ENCODE data around the gene OR13C8.
"Not testable (repeated sequence)": the region's sequence is repeated elsewhere in the genome, so short reads cannot be mapped to it uniquely, and the experiment has no call there.

Gene OR13C8, protein sequence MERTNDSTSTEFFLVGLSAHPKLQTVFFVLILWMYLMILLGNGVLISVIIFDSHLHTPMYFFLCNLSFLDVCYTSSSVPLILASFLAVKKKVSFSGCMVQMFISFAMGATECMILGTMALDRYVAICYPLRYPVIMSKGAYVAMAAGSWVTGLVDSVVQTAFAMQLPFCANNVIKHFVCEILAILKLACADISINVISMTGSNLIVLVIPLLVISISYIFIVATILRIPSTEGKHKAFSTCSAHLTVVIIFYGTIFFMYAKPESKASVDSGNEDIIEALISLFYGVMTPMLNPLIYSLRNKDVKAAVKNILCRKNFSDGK

DNA sequence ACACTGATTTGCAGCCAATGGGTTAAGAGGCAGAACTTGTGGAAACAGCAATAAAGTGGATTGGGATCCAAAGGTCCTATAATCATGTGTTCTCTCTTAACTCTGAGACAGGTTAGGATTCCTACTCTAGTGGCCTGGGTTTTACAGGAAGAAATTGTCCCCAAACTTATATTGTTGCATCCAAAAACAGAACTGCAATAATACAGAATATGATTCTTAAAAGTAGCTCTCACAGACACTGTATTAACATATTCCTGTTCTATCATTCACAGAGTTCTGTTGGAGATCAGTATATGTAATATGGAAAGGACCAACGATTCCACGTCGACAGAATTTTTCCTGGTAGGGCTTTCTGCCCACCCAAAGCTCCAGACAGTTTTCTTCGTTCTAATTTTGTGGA is at the start of gene OR13C8:
OR13C8 (plus strand) TSS at position 301 of the 400 bp plus-strand sequence; CDS start at position 301, 0 bp downstream.
- Histone ChIP-seq H3K9ac (ENCODE audit: insufficient read length, low read depth) (no peak within 1 kb of the TSS), H3K4me3 (ENCODE audit: insufficient read length, low read depth) (no peak within 1 kb of the TSS), H3K36me3 (ENCODE audit: insufficient read depth, insufficient read length, low read length) (no peaks in the 10 kb centered on the region), H3K27me3 (ENCODE audit: insufficient read depth, insufficient read length) (no peaks in the 10 kb centered on the region), H3K4me1 (ENCODE audit: insufficient read depth, insufficient read length) (no peaks in the 10 kb centered on the region), H3K9me3 (ENCODE audit: insufficient read depth, low read length) (0 out of 2 replicates have a peak, but pooled peaks cover 8% of the 10 kb centered on the region)
- TF ChIP-seq YY1 (IDR thresholded peaks at IDR 0.05; ENCODE audit: insufficient read depth, insufficient read length), result no peak
- TF ChIP-seq SUZ12 (IDR thresholded peaks at IDR 0.05; ENCODE audit: extremely low read depth, insufficient read depth, insufficient read length), result no peak
- TF ChIP-seq ZNF274 (IDR thresholded peaks at IDR 0.05; ENCODE audit: low read depth, low read length), result no peak
- no peak for DNase-seq (ENCODE audit: low read depth, low spot score)

DNA sequence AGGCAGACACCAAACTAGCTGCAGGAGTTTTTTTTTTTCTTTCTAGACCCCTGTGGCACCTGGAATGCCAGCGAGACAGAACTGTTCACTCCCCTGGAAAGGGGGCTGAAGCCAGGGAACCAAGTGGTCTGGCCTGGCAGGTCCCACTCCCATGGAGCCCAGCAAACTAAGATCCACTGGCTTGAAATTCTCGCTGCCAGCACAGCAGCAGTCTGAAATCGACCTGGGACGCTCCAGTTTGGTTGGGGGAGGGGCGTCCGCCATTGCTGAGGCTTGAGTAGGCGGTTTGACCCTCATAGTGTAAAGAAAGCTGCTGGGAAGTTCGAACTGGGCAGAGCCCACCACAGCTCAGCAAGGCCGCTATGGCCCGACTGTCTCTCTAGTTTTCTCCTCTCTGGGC is 48.7 kb upstream of the OR13C8 start:
- H3K4me3 ChIP-seq (ENCODE audit: insufficient read length, low read depth); H3K36me3 ChIP-seq (ENCODE audit: insufficient read depth, insufficient read length, low read length); H3K4me1 ChIP-seq (ENCODE audit: insufficient read depth, insufficient read length); H3K9me3 ChIP-seq (ENCODE audit: insufficient read depth, low read length); H3K27me3 ChIP-seq (ENCODE audit: insufficient read depth, insufficient read length); H3K9ac ChIP-seq (ENCODE audit: insufficient read length, low read depth); DNase-seq (ENCODE audit: low read depth, low spot score): not testable (repeated sequence)

DNA sequence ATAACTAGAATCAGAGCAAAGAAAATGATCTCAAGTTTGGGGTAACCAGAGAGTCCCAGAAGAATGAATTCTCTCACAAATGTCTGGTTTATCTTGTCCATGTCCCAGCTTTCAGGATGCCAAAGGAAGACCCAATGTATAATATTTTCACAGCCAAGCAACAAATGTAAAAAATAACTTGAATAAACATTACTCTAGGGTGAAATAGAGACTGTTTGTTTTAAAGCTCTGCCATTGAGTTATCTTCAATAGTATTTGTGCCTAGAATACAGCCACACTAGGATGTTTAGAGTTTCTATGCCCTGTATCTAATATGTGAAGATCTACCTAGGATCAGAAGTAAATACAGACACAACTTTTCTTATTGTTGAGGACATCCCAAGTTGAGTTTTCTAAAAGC is 41.9 kb upstream of the OR13C8 start, which contains the start of gene OR13C4:
OR13C4 (minus strand) TSS at position 101 of the 400 bp plus-strand sequence; CDS start at position 101, 0 bp downstream.
- peaks cover 10% of the 10 kb centered on the region; the same call in 1 of the 2 replicates for H3K9me3 ChIP-seq (ENCODE audit: insufficient read depth, low read length)
- no peak for TF ChIP-seq ZNF274 (IDR thresholded peaks at IDR 0.05; ENCODE audit: low read depth, low read length)
- TF ChIP-seq YY1 (IDR thresholded peaks at IDR 0.05; ENCODE audit: insufficient read depth, insufficient read length), result no peak
- TF ChIP-seq SUZ12 (IDR thresholded peaks at IDR 0.05; ENCODE audit: extremely low read depth, insufficient read depth, insufficient read length), result no peak
- no peak for DNase-seq (ENCODE audit: low read depth, low spot score)

DNA sequence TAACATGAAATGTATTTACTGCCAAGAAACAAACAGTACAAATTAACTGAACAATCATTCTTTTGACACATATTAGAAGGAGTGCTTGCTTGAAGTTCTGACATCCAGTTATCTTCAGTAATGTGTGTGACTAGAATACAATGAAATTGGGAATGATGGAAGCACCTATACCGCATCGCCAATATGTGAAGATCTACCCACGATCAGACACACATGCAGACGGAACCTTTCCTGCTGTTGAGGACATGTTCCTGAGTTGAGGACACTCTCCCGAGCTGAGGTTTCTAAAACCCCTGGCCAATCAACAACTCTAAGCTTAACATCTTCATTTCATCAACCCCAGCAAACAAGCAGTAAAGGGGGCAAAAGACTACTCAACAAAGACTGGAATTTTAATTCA is 32.2 kb upstream of the OR13C8 start, which contains the start of gene OR13C3:
OR13C3 (minus strand) TSS at position 101 of the 400 bp plus-strand sequence. CDS start 133 bp downstream, outside the sequence.
- no peaks in the 10 kb centered on the region for H3K27me3 ChIP-seq (ENCODE audit: insufficient read depth, insufficient read length)
- H3K9me3 ChIP-seq (ENCODE audit: insufficient read depth, low read length), result no peaks in the 10 kb centered on the region
- H3K9ac ChIP-seq (ENCODE audit: insufficient read length, low read depth), result no peak within 1 kb of the TSS
- TF ChIP-seq SUZ12 (IDR thresholded peaks at IDR 0.05; ENCODE audit: extremely low read depth, insufficient read depth, insufficient read length) (no peak), YY1 (IDR thresholded peaks at IDR 0.05; ENCODE audit: insufficient read depth, insufficient read length) (no peak), ZNF274 (IDR thresholded peaks at IDR 0.05; ENCODE audit: low read depth, low read length) (no peak)
- H3K4me1 ChIP-seq (ENCODE audit: insufficient read depth, insufficient read length), result no peaks in the 10 kb centered on the region
- no peak within 1 kb of the TSS for H3K4me3 ChIP-seq (ENCODE audit: insufficient read length, low read depth)
- no peak for DNase-seq (ENCODE audit: low read depth, low spot score)
- no peaks in the 10 kb centered on the region for H3K36me3 ChIP-seq (ENCODE audit: insufficient read depth, insufficient read length, low read length)

More for the DNA sequence above, 41.9 kb upstream of the OR13C8 start, which contains the start of gene OR13C4:
- Histone ChIP-seq H3K27me3 (ENCODE audit: insufficient read depth, insufficient read length) (no peaks in the 10 kb centered on the region), H3K4me1 (ENCODE audit: insufficient read depth, insufficient read length) (no peaks in the 10 kb centered on the region), H3K9ac (ENCODE audit: insufficient read length, low read depth) (no peak within 1 kb of the TSS), H3K4me3 (ENCODE audit: insufficient read length, low read depth) (no peak within 1 kb of the TSS), H3K36me3 (ENCODE audit: insufficient read depth, insufficient read length, low read length) (no peaks in the 10 kb centered on the region)

DNA sequence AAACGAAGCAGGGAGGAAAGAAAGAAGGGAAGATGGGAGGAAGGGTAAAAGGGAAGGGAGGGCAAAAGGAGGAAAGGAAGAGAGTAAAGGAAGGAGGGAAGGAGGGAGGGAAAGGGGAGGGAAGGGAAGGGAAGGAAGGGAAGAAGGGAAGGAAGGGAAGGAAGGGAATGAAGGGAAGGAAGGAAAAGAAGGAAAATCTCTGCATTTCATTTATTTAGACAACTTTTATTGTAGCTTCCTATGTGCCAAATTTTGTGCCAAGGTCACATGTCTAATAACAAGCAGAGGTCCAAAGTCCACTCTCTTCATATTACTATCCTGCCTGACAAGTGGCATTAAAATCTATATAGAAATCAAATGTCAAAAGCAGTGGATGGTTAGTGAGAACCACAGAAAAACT is 29.7 kb upstream of the OR13C8 start:
- H3K4me1 ChIP-seq (ENCODE audit: insufficient read depth, insufficient read length), result no peaks in the 10 kb centered on the region
- no peaks in the 10 kb centered on the region for H3K27me3 ChIP-seq (ENCODE audit: insufficient read depth, insufficient read length)
- no peaks in the 10 kb centered on the region for H3K9me3 ChIP-seq (ENCODE audit: insufficient read depth, low read length)
- no peak overlapping the region for H3K9ac ChIP-seq (ENCODE audit: insufficient read length, low read depth)
- no peak for TF ChIP-seq SUZ12 (IDR thresholded peaks at IDR 0.05; ENCODE audit: extremely low read depth, insufficient read depth, insufficient read length)
- no peak for TF ChIP-seq YY1 (IDR thresholded peaks at IDR 0.05; ENCODE audit: insufficient read depth, insufficient read length)
- no peak for TF ChIP-seq ZNF274 (IDR thresholded peaks at IDR 0.05; ENCODE audit: low read depth, low read length)
- no peak for DNase-seq (ENCODE audit: low read depth, low spot score)
- H3K36me3 ChIP-seq (ENCODE audit: insufficient read depth, insufficient read length, low read length), result no peaks in the 10 kb centered on the region
- no peak overlapping the region for H3K4me3 ChIP-seq (ENCODE audit: insufficient read length, low read depth)

DNA sequence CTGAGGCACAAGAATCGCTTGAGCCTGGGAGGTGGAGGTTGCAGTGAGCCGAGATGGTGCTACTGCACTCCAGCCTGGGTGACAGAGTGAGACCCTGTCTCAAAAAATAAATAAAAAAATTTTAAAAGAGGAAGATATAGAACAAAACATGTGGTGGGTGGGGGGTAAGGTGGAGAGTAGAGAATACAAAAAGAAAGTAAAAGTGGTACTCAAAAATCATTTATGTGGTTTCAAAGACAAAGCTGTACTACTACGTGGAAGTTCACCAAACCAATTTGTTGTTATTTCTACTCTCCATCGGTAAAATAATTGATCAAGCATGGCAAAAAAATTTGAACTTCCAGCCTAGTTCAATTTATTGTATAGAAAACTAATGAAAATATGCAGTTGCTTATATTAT is 24.3 kb upstream of the OR13C8 start:
- no peaks in the 10 kb centered on the region for H3K36me3 ChIP-seq (ENCODE audit: insufficient read depth, insufficient read length, low read length)
- H3K9me3 ChIP-seq (ENCODE audit: insufficient read depth, low read length), result no peaks in the 10 kb centered on the region
- DNase-seq (ENCODE audit: low read depth, low spot score), result no peak
- no peaks in the 10 kb centered on the region for H3K27me3 ChIP-seq (ENCODE audit: insufficient read depth, insufficient read length)
- TF ChIP-seq SUZ12 (IDR thresholded peaks at IDR 0.05; ENCODE audit: extremely low read depth, insufficient read depth, insufficient read length) (no peak), YY1 (IDR thresholded peaks at IDR 0.05; ENCODE audit: insufficient read depth, insufficient read length) (no peak)
- no peaks in the 10 kb centered on the region for H3K4me1 ChIP-seq (ENCODE audit: insufficient read depth, insufficient read length)
- no peak overlapping the region for H3K4me3 ChIP-seq (ENCODE audit: insufficient read length, low read depth)
- no peak overlapping the region for H3K9ac ChIP-seq (ENCODE audit: insufficient read length, low read depth)

DNA sequence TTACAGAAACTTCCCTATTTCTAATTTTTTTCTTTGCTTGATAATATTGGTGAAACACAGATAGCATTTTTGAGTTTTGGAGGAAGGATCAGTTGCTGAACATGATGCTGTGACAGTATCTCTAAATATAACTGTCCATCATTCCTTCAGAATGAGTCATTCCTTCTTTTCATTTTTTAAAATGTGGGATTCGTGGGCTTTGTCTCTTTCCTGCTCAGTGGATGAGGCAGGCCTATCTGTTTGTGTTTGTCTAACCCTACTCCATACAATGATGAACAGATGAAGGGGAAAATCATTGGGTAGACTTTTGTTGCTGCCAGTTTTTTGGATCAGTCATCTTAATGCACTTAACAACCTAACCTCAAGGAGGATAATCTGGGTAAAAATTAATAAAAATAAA is 15.7 kb upstream of the OR13C8 start:
- TF ChIP-seq SUZ12 (IDR thresholded peaks at IDR 0.05; ENCODE audit: extremely low read depth, insufficient read depth, insufficient read length), result no peak
- no peak for TF ChIP-seq YY1 (IDR thresholded peaks at IDR 0.05; ENCODE audit: insufficient read depth, insufficient read length)
- no peak for TF ChIP-seq ZNF274 (IDR thresholded peaks at IDR 0.05; ENCODE audit: low read depth, low read length)
- Histone ChIP-seq H3K9me3 (ENCODE audit: insufficient read depth, low read length) (no peaks in the 10 kb centered on the region), H3K27me3 (ENCODE audit: insufficient read depth, insufficient read length) (no peaks in the 10 kb centered on the region), H3K9ac (ENCODE audit: insufficient read length, low read depth) (no peak overlapping the region), H3K36me3 (ENCODE audit: insufficient read depth, insufficient read length, low read length) (no peaks in the 10 kb centered on the region), H3K4me1 (ENCODE audit: insufficient read depth, insufficient read length) (no peaks in the 10 kb centered on the region), H3K4me3 (ENCODE audit: insufficient read length, low read depth) (no peak overlapping the region)
- DNase-seq (ENCODE audit: low read depth, low spot score), result no peak
